H1 (cell line): ENCODE data around the gene APH1A. TPM values are rescaled to one million over a fixed set of nuclear protein-coding genes. Genes with fewer than 3 reads are reported as not detected.

Experiments
- ASH2L ChIP-seq: fragments of 200-600, 300-600 bp; sonication (generic); IDR thresholded peaks from one replicate; pipeline ENCODE4 v1.7.1; 2017; ENCODE audit warnings: low read length
- BACH1 ChIP-seq: IDR thresholded peaks from 2 replicates; pipeline ENCODE4 v1.6.1; 2012; ENCODE audit warnings: low read length, improper control_type of control experiment
- BCL11A ChIP-seq, 2 experiments: IDR thresholded peaks; one replicate each; pipeline ENCODE4 v1.6.1; 2011; ENCODE audit warnings: low read depth in 2 of 2, low read length in 2 of 2, mild to moderate bottlenecking in 2 of 2
- CTBP2 ChIP-seq: IDR thresholded peaks from 2 replicates; pipeline ENCODE4 v1.7.0; 2011; ENCODE audit warnings: borderline replicate concordance, mild to moderate bottlenecking, moderate library complexity, mixed read lengths, low read length; ENCODE audit not compliant: insufficient read depth, insufficient read length
- EP300 ChIP-seq, 2 experiments: IDR thresholded peaks; 1 replicate in 1 of 2; 2 replicates in 1 of 2; pipeline ENCODE4 v1.6.1; 2011 to 2012; ENCODE audit warnings: low read depth in 2 of 2, low read length in 2 of 2, mild to moderate bottlenecking in 2 of 2, borderline replicate concordance in 1 of 2, inconsistent platforms in 1 of 2, moderate library complexity in 1 of 2
- GTF2F1 ChIP-seq: IDR thresholded peaks from 2 replicates; pipeline ENCODE4 v1.6.1; 2012; ENCODE audit warnings: low read depth, low read length, improper control_type of control experiment, borderline replicate concordance
- JUN ChIP-seq: IDR thresholded peaks from 2 replicates; pipeline ENCODE4 v1.6.1; 2011; ENCODE audit warnings: low read depth, mild to moderate bottlenecking, improper control_type of control experiment, low read length
- KDM4A ChIP-seq: IDR thresholded peaks from one replicate; pipeline ENCODE4 v1.7.1; 2012; ENCODE audit warnings: low read depth, mild to moderate bottlenecking, moderate library complexity, low read length, inconsistent platforms; ENCODE audit not compliant: severe bottlenecking
- NANOG ChIP-seq: IDR thresholded peaks from 2 replicates; pipeline ENCODE4 v1.6.1; 2011; ENCODE audit warnings: low read length, low read depth, mild to moderate bottlenecking, inconsistent platforms; ENCODE audit not compliant: insufficient read depth, poor library complexity, severe bottlenecking
- RBBP5 ChIP-seq: IDR thresholded peaks from 2 replicates; pipeline ENCODE4 v1.7.1; 2012; ENCODE audit warnings: low read depth, mild to moderate bottlenecking, inconsistent platforms, low read length, moderate library complexity, borderline replicate concordance
- RXRA ChIP-seq: IDR thresholded peaks from 2 replicates; pipeline ENCODE4 v1.6.1; 2011; ENCODE audit warnings: low read depth, mild to moderate bottlenecking, low read length, moderate library complexity; ENCODE audit not compliant: insufficient read depth
- SAP30 ChIP-seq: fragments of 300-600 bp; sonication (generic); IDR thresholded peaks from 2 replicates; pipeline ENCODE4 v1.7.1; 2012; ENCODE audit warnings: low read length, moderate library complexity, mild to moderate bottlenecking, inconsistent platforms; ENCODE audit not compliant: insufficient read depth, insufficient replicate concordance
- SIN3A ChIP-seq, 2 experiments: IDR thresholded peaks in 1 of 2; conservative IDR thresholded peaks in 1 of 2; 2 replicates each; pipeline ENCODE4 v1.6.1; 2011 to 2012; ENCODE audit warnings: low read length in 2 of 2, improper control_type of control experiment in 1 of 2, low read depth in 1 of 2, mild to moderate bottlenecking in 1 of 2
- SP1 ChIP-seq: IDR thresholded peaks from 2 replicates; pipeline ENCODE4 v1.6.1; 2011; ENCODE audit warnings: low read depth, low read length
- SRF ChIP-seq: IDR thresholded peaks from 2 replicates; pipeline ENCODE4 v1.6.1; 2011; ENCODE audit warnings: mild to moderate bottlenecking, low read depth, low read length, moderate library complexity
- TAF1 ChIP-seq: IDR thresholded peaks from 2 replicates; pipeline ENCODE4 v1.6.1; 2011; ENCODE audit warnings: mild to moderate bottlenecking, low read depth, low read length
- TAF7 ChIP-seq: optimal IDR thresholded peaks from 2 replicates; pipeline ENCODE3; 2011; ENCODE audit warnings: low read depth, mild to moderate bottlenecking, inconsistent platforms, low read length, moderate library complexity, borderline replicate concordance
- TBP ChIP-seq: IDR thresholded peaks from 2 replicates; pipeline ENCODE4 v1.6.1; 2011; ENCODE audit warnings: low read depth, low read length, improper control_type of control experiment
- TCF12 ChIP-seq: IDR thresholded peaks from 2 replicates; pipeline ENCODE4 v1.6.1; 2011; ENCODE audit warnings: low read depth, mild to moderate bottlenecking, low read length
- TEAD4 ChIP-seq: IDR thresholded peaks from 2 replicates; pipeline ENCODE4 v1.6.1; 2012; ENCODE audit warnings: low read depth, low read length, inconsistent platforms, mixed read lengths
- YY1 ChIP-seq: IDR thresholded peaks from 2 replicates; pipeline ENCODE4 v1.6.1; 2011; ENCODE audit warnings: low read depth, mild to moderate bottlenecking, low read length
- polyA plus RNA-seq, 7 experiments: library from polyadenylated mRNA; depleted of rRNA in 3 of 7; stranded (reverse) in 5 of 7; unstranded in 2 of 7; fragments of >200 nt in 5 of 7; fragments of 200-250 nt in 2 of 7; gene quantifications; 1 replicate in 5 of 7; 2 replicates in 1 of 7; 4 replicates in 1 of 7; pipeline versions ENCODE4 v1.2.1 to v1.2.3, GENCODE V29; 2011 to 2013; ENCODE audit warnings: missing spikeins in 2 of 7, mixed read lengths in 2 of 7
- total RNA-seq: library from RNA; stranded (reverse); fragmentation: NEBNext Ultra II Directional; extraction: Animal tissue kit (Norgen Biotek cat#: 25700); gene quantifications from 2 replicates; pipeline ENCODE4 v1.2.1, GENCODE V29; 2021
- TF ChIP-seq, protein P1 (sequence below): IDR thresholded peaks from 2 replicates; pipeline ENCODE4 v1.6.1; 2012; ENCODE audit warnings: low read length, inconsistent platforms
- TF ChIP-seq, protein P2 (sequence below): IDR thresholded peaks from 2 replicates; pipeline ENCODE4 v1.6.1; 2012; ENCODE audit warnings: inconsistent platforms

APH1A gene
- total and polyA plus RNA-seq, 2 of the 8 experiments (the other 6 are each of a cell fraction or from before 2014, with no cell fraction given), result 111 to 183 TPM

DNA sequence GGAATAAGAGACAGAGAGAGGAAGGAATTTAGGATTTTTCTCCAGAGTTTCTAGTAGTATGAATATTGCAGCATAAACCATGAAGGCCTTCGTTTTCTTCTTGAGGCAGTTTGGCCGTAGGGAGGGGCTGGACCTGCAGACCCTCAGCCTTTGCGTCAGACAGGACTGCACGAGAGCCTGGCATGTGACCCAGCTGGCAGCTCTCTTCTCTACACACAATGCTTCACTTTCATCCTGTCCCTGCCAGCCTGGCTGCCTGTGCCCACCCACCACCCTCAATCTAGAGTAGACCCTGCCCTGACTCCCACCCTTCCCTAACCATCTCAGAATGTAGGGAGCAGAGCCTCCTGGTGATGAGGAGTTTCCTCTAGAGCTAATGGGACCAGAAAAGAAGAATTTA lies 9.6 kb downstream of the APH1A start (continued):
- TF ChIP-seq, protein P1, sequence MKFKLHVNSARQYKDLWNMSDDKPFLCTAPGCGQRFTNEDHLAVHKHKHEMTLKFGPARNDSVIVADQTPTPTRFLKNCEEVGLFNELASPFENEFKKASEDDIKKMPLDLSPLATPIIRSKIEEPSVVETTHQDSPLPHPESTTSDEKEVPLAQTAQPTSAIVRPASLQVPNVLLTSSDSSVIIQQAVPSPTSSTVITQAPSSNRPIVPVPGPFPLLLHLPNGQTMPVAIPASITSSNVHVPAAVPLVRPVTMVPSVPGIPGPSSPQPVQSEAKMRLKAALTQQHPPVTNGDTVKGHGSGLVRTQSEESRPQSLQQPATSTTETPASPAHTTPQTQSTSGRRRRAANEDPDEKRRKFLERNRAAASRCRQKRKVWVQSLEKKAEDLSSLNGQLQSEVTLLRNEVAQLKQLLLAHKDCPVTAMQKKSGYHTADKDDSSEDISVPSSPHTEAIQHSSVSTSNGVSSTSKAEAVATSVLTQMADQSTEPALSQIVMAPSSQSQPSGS, result no peak
- no peak for TF ChIP-seq BACH1
- no peak for TF ChIP-seq TCF12
- TF ChIP-seq RXRA, result no peak
- TF ChIP-seq JUN, result no peak
- TF ChIP-seq, protein P2, sequence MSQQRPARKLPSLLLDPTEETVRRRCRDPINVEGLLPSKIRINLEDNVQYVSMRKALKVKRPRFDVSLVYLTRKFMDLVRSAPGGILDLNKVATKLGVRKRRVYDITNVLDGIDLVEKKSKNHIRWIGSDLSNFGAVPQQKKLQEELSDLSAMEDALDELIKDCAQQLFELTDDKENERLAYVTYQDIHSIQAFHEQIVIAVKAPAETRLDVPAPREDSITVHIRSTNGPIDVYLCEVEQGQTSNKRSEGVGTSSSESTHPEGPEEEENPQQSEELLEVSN, result no peak
- TF ChIP-seq TEAD4, result no peak
- TF ChIP-seq TAF7, result no peak
- TF ChIP-seq KDM4A, result no peak
- TF ChIP-seq SRF, result no peak
- TF ChIP-seq TAF1, result no peak
- no peak for TF ChIP-seq YY1
- no peak for TF ChIP-seq SP1
- TF ChIP-seq BCL11A (IDR thresholded peaks at IDR 0.05; ENCODE audit: low read depth in 2 of 2, low read length in 2 of 2), result no peak
- TF ChIP-seq RBBP5, result 0 out of 2 replicates have a peak, but pooled peaks have one; percentile 15
- no peak for TF ChIP-seq EP300 (IDR thresholded peaks at IDR 0.05; ENCODE audit: borderline replicate concordance in 1 of 2, low read depth in 2 of 2, low read length in 2 of 2)
- no peak for TF ChIP-seq GTF2F1
- 0 out of 4 replicates have a peak, but pooled peaks of 1 of the 2 experiments have one; percentile 22 for TF ChIP-seq SIN3A (conservative IDR thresholded peaks at IDR 0.05 in 1 of 2, IDR thresholded peaks at IDR 0.05 in 1 of 2; ENCODE audit: low read depth in 1 of 2, low read length in 2 of 2)
- no peak for TF ChIP-seq TBP
- peak; percentile 31 for TF ChIP-seq SAP30
- no peak for TF ChIP-seq CTBP2
- TF ChIP-seq NANOG, result no peak
- no peak for TF ChIP-seq ASH2L
